AG09309 (cell line): ENCODE data around the gene PAXIP1.

Experiments
- DNase-seq: peaks from one replicate; pipeline ENCODE4 v3.0.0-alpha.2; 2010; ENCODE audit warnings: low read depth
- H3K4me3 ChIP-seq: 2 replicates; pipeline ENCODE4 v1.5.1; 2011; ENCODE audit warnings: mild to moderate bottlenecking, low read depth, low read length, moderate library complexity; ENCODE audit not compliant: control insufficient read depth
- TF ChIP-seq, protein P1 (sequence below): IDR thresholded peaks from 2 replicates; pipeline ENCODE4 v1.5.1; 2011; ENCODE audit warnings: mild to moderate bottlenecking, low read depth, low read length, inconsistent platforms; ENCODE audit not compliant: insufficient read depth, control insufficient read depth; ENCODE audit errors: missing control alignments

The PAXIP1 gene

DNA sequence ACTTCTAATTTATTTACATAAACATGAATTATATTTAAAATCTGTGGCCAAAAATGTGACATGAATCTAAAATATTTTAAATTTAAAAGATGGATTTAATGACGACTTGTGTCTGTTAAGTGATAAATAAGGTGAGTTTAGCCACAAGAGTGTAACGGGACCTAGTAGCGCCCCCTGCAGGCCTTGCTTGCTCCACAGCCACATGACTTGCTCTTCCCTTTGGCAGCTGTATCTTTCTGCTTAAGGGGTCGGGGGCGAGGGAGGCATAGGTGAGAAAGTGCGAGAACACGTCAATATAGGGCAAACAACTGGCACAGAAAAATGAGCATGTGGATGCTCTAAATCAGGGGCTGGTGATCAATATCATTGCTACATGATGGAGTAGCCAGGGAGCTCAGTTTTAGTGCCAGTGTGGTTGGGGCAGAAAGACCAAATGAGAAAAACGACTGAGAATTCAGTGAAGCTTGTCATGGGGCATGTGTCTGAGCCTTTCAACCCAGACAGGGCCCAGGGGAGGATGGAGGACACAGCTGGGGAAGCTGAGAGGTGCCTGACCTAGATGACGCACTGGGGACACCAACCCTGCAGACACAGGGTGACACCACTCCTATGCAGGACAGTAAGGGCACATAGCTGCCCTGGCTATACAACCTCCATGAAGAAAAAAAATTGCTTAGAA is 49.8 kb downstream of the PAXIP1 start:
- TF ChIP-seq, protein P1, sequence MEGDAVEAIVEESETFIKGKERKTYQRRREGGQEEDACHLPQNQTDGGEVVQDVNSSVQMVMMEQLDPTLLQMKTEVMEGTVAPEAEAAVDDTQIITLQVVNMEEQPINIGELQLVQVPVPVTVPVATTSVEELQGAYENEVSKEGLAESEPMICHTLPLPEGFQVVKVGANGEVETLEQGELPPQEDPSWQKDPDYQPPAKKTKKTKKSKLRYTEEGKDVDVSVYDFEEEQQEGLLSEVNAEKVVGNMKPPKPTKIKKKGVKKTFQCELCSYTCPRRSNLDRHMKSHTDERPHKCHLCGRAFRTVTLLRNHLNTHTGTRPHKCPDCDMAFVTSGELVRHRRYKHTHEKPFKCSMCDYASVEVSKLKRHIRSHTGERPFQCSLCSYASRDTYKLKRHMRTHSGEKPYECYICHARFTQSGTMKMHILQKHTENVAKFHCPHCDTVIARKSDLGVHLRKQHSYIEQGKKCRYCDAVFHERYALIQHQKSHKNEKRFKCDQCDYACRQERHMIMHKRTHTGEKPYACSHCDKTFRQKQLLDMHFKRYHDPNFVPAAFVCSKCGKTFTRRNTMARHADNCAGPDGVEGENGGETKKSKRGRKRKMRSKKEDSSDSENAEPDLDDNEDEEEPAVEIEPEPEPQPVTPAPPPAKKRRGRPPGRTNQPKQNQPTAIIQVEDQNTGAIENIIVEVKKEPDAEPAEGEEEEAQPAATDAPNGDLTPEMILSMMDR: peak; percentile 75
- DNase-seq: no peak
- H3K4me3 ChIP-seq: no peak overlapping the region

DNA sequence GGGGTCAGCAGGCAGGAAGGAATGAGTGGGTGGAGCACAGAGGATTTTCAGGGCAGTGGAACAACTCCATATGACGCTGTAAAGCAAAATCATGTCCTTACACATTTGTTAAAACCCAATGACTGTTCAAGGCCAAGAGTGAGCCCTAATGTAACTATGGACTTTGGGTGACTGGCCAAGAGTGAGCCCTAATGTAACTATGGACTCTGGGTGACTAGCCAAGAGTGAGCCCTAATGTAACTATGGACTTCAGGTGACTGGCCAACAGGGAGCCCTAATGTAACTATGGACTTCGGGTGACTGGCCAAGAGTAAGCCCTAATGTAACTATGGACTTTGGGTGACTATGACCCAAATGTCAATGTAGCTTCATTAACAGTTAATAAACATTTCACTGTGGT is 52.0 kb downstream of the PAXIP1 start:
- DNase-seq: no peak
- no peak overlapping the region for H3K4me3 ChIP-seq
- TF ChIP-seq, protein P1: no peak

DNA sequence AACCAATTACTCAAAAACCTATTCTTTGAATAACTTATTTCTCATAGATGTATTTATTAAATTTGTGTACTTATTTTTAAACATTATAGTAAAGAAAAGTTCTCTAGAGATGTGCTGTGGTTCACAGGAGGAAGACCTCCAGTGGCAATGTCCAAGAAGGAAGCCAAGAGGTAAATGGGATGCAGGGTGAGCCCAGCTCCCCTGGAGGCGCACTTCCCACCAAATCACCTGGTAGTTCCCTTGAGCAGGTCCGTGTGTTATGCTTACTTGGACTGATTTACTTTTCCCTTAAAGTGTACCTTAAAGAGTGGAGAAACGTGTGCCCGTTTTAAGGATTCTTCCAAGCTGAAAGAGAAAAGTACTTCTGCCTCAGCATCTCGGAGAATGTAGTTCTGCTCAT is 55.3 kb downstream of the PAXIP1 start:
- TF ChIP-seq, protein P1: no peak
- no peak overlapping the region for H3K4me3 ChIP-seq
- no peak for DNase-seq

DNA sequence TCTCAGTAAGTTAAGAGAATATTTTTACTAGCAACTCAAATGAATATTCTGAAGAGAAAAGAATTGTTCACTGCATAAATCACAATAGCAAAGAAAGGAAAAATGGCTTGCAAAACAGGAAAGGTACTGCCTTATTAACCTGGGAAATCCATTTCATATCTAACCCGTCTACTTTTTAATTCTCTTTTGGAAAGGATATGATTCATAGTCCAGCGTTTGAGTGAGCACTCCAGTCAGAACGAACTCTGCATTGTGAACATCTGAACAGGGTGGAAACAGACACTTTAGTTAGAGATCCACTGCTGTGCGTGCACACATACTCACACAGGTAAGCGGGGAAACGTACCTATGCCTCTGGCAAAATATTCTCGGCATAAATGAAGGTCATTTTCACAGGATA is 56.8 kb downstream of the PAXIP1 start:
- TF ChIP-seq, protein P1: no peak
- DNase-seq: no peak
- no peak overlapping the region for H3K4me3 ChIP-seq

DNA sequence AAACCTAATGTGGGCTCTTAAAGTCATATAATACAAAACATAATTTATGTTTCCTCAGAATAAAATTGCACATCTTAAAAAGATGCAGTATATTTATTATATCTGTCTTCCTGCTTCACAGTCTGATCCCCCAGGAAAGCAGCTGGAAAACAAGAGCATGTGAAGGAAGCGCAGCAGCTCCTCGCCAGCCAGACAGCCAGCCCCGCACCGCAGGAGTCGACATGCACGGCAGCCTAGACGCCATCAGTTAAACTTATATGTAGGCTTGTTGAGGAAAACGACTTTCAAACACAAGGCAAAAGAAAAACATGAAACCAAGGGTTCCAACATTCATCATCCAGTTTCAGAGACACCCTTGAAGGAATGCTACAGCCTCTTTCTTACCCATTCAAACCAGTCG is 59.0 kb downstream of the PAXIP1 start:
- H3K4me3 ChIP-seq: no peak overlapping the region
- TF ChIP-seq, protein P1: no peak
- no peak for DNase-seq

DNA sequence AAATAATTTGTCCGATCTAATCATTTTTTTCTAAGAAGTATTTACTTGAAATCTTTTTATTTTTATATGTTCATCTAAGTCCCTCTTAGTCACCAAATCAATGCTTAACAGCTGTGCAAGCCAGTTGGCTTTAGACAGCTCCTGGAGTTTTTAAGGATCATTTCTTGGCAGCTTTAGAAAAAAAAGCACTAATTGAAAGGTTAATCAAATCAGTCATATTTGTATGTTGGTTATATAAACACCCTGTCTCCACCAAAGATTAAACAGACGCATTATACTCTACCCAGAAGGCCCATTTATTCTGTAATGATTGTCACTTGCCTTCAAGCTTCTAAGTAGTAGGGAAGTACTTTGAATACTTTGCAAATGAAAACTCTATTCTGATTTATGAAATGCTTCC is 60.2 kb downstream of the PAXIP1 start:
- TF ChIP-seq, protein P1: no peak
- no peak overlapping the region for H3K4me3 ChIP-seq
- no peak for DNase-seq
